MCF 10A (cell line): Measurements from ENCODE around the gene CCDC47. TPM values are rescaled to one million over a fixed set of nuclear protein-coding genes. Genes with fewer than 3 reads are reported as not detected.

Source experiments
- BruUV-seq: library from RNA; stranded (reverse); fragments of 400-500 nt; replicated peaks from 2 replicates; lab custom pipeline; 2021; lab: Mats Ljungman, UMichigan
- CTCF ChIA-PET: fragments of 300-600 bp; sonication (Branson Sonifier 250); formaldehyde crosslinking; extraction: SDS; loops from one replicate; lab custom pipeline; 2021; ENCODE audit warnings: antibody characterized with exemption, inconsistent platforms; lab: Yijun Ruan, JAX
- POLR2A ChIA-PET: fragments of 300-600, 350-650 bp; sonication (Branson Sonifier 250); formaldehyde crosslinking; extraction: SDS; loops from one replicate; lab custom pipeline; 2020; ENCODE audit warnings: antibody characterized with exemption, inconsistent platforms; lab: Yijun Ruan, JAX
- DNase-seq: peaks from one replicate; pipeline ENCODE4 v3.0.0-alpha.2; 2018; ENCODE audit not compliant: unreplicated experiment
- H3K27ac Mint-ChIP-seq: one replicate; pipeline ENCODE4 v1.8.0; 2022; ENCODE audit warnings: mild to moderate bottlenecking, low read depth, mixed read lengths; ENCODE audit not compliant: unreplicated experiment
- H3K27me3 Mint-ChIP-seq: one replicate; pipeline ENCODE4 v1.8.0; 2022; ENCODE audit warnings: mixed read lengths; ENCODE audit not compliant: insufficient read depth, unreplicated experiment
- H3K36me3 Mint-ChIP-seq: one replicate; pipeline ENCODE4 v1.8.0; 2022; ENCODE audit warnings: mild to moderate bottlenecking, moderate library complexity, mixed read lengths; ENCODE audit not compliant: insufficient read depth, unreplicated experiment
- H3K4me1 Mint-ChIP-seq: one replicate; pipeline ENCODE4 v1.8.0; 2022; ENCODE audit warnings: mixed read lengths; ENCODE audit not compliant: insufficient read depth, unreplicated experiment
- H3K4me3 Mint-ChIP-seq: one replicate; pipeline ENCODE4 v1.8.0; 2022; ENCODE audit warnings: mild to moderate bottlenecking, moderate library complexity, mixed read lengths; ENCODE audit not compliant: unreplicated experiment
- H3K9me3 Mint-ChIP-seq: one replicate; pipeline ENCODE4 v1.8.0; 2022; ENCODE audit warnings: mixed read lengths; ENCODE audit not compliant: unreplicated experiment
- intact Hi-C: fragments of 100-400 bp; cut with micrococcal nuclease; formaldehyde crosslinking; loops from 2 replicates; pipeline ENCODE4 v1.14.1; 2022
- total RNA-seq: library from RNA; stranded (reverse); gene quantifications from 2 replicates; pipeline ENCODE4 v1.2.3, GENCODE V29; 2022
- TF ChIP-seq, protein P1 (sequence below): fragments of 200-600 bp; IDR thresholded peaks from one replicate; pipeline ENCODE4 v1.8.0; 2022; ENCODE audit warnings: antibody characterized with exemption, mild to moderate bottlenecking; ENCODE audit not compliant: unreplicated experiment

Gene CCDC47
- total RNA-seq, 1 experiment from 2014 or later: 114 TPM

DNA sequence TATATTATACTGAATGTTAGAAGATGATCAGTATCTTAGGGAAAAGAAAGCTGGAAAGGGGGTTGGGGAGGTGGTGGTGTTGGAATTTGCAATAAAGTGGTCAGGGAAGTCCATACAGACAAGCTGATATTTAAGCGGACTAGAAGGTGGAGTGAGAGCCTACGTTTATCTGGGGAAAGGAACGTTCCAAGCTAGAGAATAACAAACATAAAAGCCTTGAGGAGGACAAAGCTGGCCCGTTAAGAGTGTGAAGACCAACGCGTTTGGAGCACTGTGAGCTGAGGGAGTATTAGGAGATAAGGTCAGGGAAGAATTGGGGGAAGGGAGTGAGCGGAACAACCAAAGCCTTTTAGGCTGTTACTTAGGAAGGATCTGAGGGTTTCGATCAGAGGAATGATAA lies 2.0 kb upstream of the CCDC47 start:
- TF ChIP-seq, protein P1, sequence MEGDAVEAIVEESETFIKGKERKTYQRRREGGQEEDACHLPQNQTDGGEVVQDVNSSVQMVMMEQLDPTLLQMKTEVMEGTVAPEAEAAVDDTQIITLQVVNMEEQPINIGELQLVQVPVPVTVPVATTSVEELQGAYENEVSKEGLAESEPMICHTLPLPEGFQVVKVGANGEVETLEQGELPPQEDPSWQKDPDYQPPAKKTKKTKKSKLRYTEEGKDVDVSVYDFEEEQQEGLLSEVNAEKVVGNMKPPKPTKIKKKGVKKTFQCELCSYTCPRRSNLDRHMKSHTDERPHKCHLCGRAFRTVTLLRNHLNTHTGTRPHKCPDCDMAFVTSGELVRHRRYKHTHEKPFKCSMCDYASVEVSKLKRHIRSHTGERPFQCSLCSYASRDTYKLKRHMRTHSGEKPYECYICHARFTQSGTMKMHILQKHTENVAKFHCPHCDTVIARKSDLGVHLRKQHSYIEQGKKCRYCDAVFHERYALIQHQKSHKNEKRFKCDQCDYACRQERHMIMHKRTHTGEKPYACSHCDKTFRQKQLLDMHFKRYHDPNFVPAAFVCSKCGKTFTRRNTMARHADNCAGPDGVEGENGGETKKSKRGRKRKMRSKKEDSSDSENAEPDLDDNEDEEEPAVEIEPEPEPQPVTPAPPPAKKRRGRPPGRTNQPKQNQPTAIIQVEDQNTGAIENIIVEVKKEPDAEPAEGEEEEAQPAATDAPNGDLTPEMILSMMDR: no peak
- peak; percentile 6 for DNase-seq
- CTCF ChIA-PET: interaction anchor here (0.6 to 1.5 kb wide), 5 partner anchors 9 to 341 kb away, joined by 3 to 8 read pairs (median 3); partner anchors contain the start of gene FTSJ3
- Mint-ChIP-seq H3K27ac (peak overlapping the region; percentile 100), H3K9me3 (no peaks in the 10 kb centered on the region), H3K4me3 (peak overlapping the region; percentile 76), H3K27me3 (no peaks in the 10 kb centered on the region), H3K4me1 (peaks cover 30% of the 10 kb centered on the region), H3K36me3 (peaks cover 43% of the 10 kb centered on the region)
- intact Hi-C loops: loop anchor here (2.0 kb wide), 1 partner anchor 51 kb away; the partner anchor contains the start of genes FTSJ3 and PSMC5
- no TSS peak for BruUV-seq
- POLR2A ChIA-PET: interaction anchor here (0.9 to 11.5 kb wide), 17 partner anchors 10 to 763 kb away, joined by 3 to 211 read pairs (median 9); partner anchors contain the start of genes DDX5, FTSJ3, PSMC5 and SMARCD2

DNA sequence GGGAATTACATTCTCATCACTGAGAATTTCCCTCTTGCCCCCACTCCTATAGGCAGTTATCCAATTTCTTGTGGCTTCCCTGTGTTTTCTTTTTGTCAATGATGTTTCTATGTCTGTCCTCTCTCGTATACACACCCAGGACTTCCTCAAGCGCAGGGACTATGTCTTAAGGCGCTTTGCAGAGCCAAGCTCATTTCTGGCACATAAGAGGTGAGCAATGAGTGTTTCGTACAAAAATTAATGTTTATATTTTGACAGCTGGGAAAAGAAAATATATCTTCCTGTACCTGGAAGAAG lies 1.5 kb upstream of the CCDC47 start:
- Mint-ChIP-seq H3K9me3 (no peaks in the 10 kb centered on the region), H3K4me1 (peaks cover 30% of the 10 kb centered on the region), H3K27me3 (no peaks in the 10 kb centered on the region), H3K4me3 (peak overlapping the region; percentile 76), H3K36me3 (peaks cover 46% of the 10 kb centered on the region), H3K27ac (peak overlapping the region; percentile 100)
- TF ChIP-seq, protein P1: no peak
- ChIA-PET CTCF (interaction anchor here (0.6 to 1.5 kb wide), 5 partner anchors 9 to 340 kb away, joined by 3 to 8 read pairs (median 3); partner anchors contain the start of gene FTSJ3), POLR2A (interaction anchor here (0.7 to 11.5 kb wide), 20 partner anchors 10 to 764 kb away, joined by 3 to 211 read pairs (median 8); partner anchors contain the start of genes DDX5, FTSJ3, PSMC5 and SMARCD2)
- peak; percentile 27 for DNase-seq
- intact Hi-C loops: loop anchor here (2.0 kb wide), 1 partner anchor 52 kb away; the partner anchor contains the start of genes FTSJ3 and PSMC5
- BruUV-seq: TSS peak; percentile 35

DNA sequence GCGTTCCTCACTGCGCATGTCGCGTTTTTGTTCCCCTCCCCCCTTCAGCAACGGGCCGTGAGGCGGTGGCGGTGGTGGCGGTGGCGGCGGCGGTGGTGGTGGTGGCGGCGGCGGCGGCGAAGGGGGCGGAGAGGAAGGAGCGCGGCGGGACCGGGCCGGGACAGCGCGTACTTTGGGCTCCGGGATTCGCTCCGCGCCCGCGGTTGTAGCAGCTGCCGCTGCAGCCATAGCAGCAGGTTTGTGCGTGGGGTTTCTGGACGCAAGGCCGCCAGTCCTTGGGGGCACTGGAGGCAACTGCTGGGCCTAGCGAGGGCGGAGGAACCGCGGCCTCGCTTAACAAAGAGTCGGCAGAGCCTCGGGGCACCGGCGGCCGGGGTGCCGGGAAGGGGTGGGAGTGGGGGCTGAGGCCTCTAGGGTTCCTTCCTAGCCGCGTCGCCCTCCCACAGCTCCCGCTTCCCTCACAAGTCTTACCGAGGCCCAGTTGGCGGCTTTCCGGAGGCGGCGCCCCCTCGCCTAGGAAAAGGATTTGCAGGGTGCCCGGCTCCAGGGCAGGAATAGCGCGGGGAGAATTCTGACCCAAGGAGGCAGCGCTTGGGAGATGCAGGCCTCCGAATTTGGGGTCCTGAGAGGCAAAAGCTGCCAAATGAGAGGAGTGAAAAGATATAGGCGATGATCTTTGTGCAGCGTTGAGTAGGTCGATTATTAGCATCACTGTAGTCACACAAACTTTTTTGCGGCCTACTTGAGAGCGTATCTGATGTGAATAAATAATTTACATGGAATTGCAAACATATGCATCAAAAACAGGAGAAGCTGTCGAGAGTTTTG lies 958 bp upstream of the CCDC47 start, which contains the start of gene DDX42:
TSS of gene DDX42 (plus strand) at position 30 of the 828 bp plus-strand sequence. CDS start 12,880 bp downstream, outside the sequence.
- Mint-ChIP-seq H3K4me3 (peak within 1 kb of the TSS; percentile 76), H3K27ac (peak within 1 kb of the TSS; percentile 100), H3K9me3 (no peaks in the 10 kb centered on the region), H3K36me3 (peaks cover 41% of the 10 kb centered on the region), H3K27me3 (no peaks in the 10 kb centered on the region), H3K4me1 (peaks cover 30% of the 10 kb centered on the region)
- DNase-seq: peak; percentile 57
- ChIA-PET POLR2A (interaction anchor here (0.6 to 11.5 kb wide), 36 partner anchors 9 to 897 kb away, joined by 3 to 211 read pairs (median 7); partner anchors contain the start of genes DDX5, FTSJ3, MAP3K3 and PSMC5), CTCF (interaction anchor here (0.6 to 1.5 kb wide), 5 partner anchors 10 to 60 kb away, joined by 3 to 8 read pairs (median 4); partner anchors contain the start of gene FTSJ3)
- TF ChIP-seq, protein P1: no peak
- intact Hi-C loops: loop anchor here (2.0 kb wide), 1 partner anchor 52 kb away; the partner anchor contains the start of genes FTSJ3 and PSMC5
- no TSS peak for BruUV-seq
